H1 (cell line): Measurements from ENCODE around the gene TBC1D9. TPM values are rescaled to one million over a fixed set of nuclear protein-coding genes. Genes with fewer than 3 reads are reported as not detected.

Experiments
- ATF3 ChIP-seq: IDR thresholded peaks from 2 replicates; pipeline ENCODE4 v1.6.1; 2011; ENCODE audit warnings: low read depth, mild to moderate bottlenecking, low read length; ENCODE audit not compliant: insufficient read depth
- BACH1 ChIP-seq: IDR thresholded peaks from 2 replicates; pipeline ENCODE4 v1.6.1; 2012; ENCODE audit warnings: low read length, improper control_type of control experiment
- BRCA1 ChIP-seq: IDR thresholded peaks from 2 replicates; pipeline ENCODE4 v1.6.1; 2012; ENCODE audit warnings: low read depth, low read length, improper control_type of control experiment
- CBX8 ChIP-seq: fragments of 300-800, 300-1000 bp; sonication (generic); IDR thresholded peaks from 2 replicates; pipeline ENCODE4 v1.7.1; 2016; ENCODE audit warnings: low read depth, low read length, borderline replicate concordance
- CHD7 ChIP-seq: fragments of 300-600 bp; sonication (generic); IDR thresholded peaks from 2 replicates; pipeline ENCODE4 v1.7.1; 2012; ENCODE audit warnings: low read length, moderate library complexity, mild to moderate bottlenecking, inconsistent platforms; ENCODE audit not compliant: insufficient replicate concordance
- CTBP2 ChIP-seq: IDR thresholded peaks from 2 replicates; pipeline ENCODE4 v1.7.0; 2011; ENCODE audit warnings: borderline replicate concordance, mild to moderate bottlenecking, moderate library complexity, mixed read lengths, low read length; ENCODE audit not compliant: insufficient read depth, insufficient read length
- KDM5A ChIP-seq: fragments of 200-600 bp; IDR thresholded peaks from 2 replicates; pipeline ENCODE4 v1.7.1; 2012; ENCODE audit warnings: mild to moderate bottlenecking, low read length, inconsistent platforms, mixed read lengths
- NRF1 ChIP-seq: IDR thresholded peaks from 2 replicates; pipeline ENCODE4 v1.6.1; 2011; ENCODE audit warnings: mild to moderate bottlenecking, low read depth, low read length, improper control_type of control experiment
- POLR2A ChIP-seq, 2 experiments: IDR thresholded peaks; 1 replicate in 1 of 2; 2 replicates in 1 of 2; pipeline ENCODE4 v1.6.1; 2011; ENCODE audit warnings: low read depth in 2 of 2, low read length in 2 of 2, mild to moderate bottlenecking in 2 of 2; ENCODE audit errors: control extremely low read depth in 1 of 2
- TAF7 ChIP-seq: optimal IDR thresholded peaks from 2 replicates; pipeline ENCODE3; 2011; ENCODE audit warnings: low read depth, mild to moderate bottlenecking, inconsistent platforms, low read length, moderate library complexity, borderline replicate concordance
- TCF12 ChIP-seq: IDR thresholded peaks from 2 replicates; pipeline ENCODE4 v1.6.1; 2011; ENCODE audit warnings: low read depth, mild to moderate bottlenecking, low read length
- ZNF274 ChIP-seq: IDR thresholded peaks from 2 replicates; pipeline ENCODE4 v1.7.0; 2012; ENCODE audit warnings: low read length, borderline replicate concordance; ENCODE audit errors: extremely low read depth
- polyA plus RNA-seq, 7 experiments: library from polyadenylated mRNA; depleted of rRNA in 3 of 7; stranded (reverse) in 5 of 7; unstranded in 2 of 7; fragments of >200 nt in 5 of 7; fragments of 200-250 nt in 2 of 7; gene quantifications; 1 replicate in 5 of 7; 2 replicates in 1 of 7; 4 replicates in 1 of 7; pipeline versions ENCODE4 v1.2.1 to v1.2.3, GENCODE V29; 2011 to 2013; ENCODE audit warnings: missing spikeins in 2 of 7, mixed read lengths in 2 of 7
- total RNA-seq: library from RNA; stranded (reverse); fragmentation: NEBNext Ultra II Directional; extraction: Animal tissue kit (Norgen Biotek cat#: 25700); gene quantifications from 2 replicates; pipeline ENCODE4 v1.2.1, GENCODE V29; 2021

The TBC1D9 gene
- total and polyA plus RNA-seq, 2 of the 8 experiments (the other 6 are each of a cell fraction or from before 2014, with no cell fraction given): 0.94 to 1.0 TPM

GRCh38 chr4:140781596-140781995 is 25.4 kb upstream of the TBC1D9 start (continued):
- no peak for TF ChIP-seq CHD7
- no peak for TF ChIP-seq BACH1
- no peak for TF ChIP-seq TAF7
- no peak for TF ChIP-seq ZNF274
- TF ChIP-seq TCF12: no peak
- no peak for TF ChIP-seq KDM5A
- no peak for TF ChIP-seq POLR2A (IDR thresholded peaks at IDR 0.05; ENCODE audit: control extremely low read depth in 1 of 2, low read depth in 2 of 2, low read length in 2 of 2)
- no peak for TF ChIP-seq CBX8
- no peak for TF ChIP-seq NRF1
- TF ChIP-seq BRCA1: no peak
- TF ChIP-seq CTBP2: no peak
- no peak for TF ChIP-seq ATF3
